ENCODE data around the gene HOXB2.
A peak's percentile ranks its signal among the peaks of the same experiment; 100 is the strongest.
"Not testable (repeated sequence)": the region's sequence is repeated elsewhere in the genome, so short reads cannot be mapped to it uniquely, and the experiment has no call there.

The HOXB2 gene

GRCh38 chr17:48540213-48540612 is 4.7 kb downstream of the HOXB2 start:
- Histone ChIP-seq H3K9me2 (replicated peaks; ENCODE audit: low read depth, low read length) (no peaks in the 10 kb centered on the region), H3K27me3 (ENCODE audit: insufficient read depth, low read length, poor library complexity, severe bottlenecking) (peaks cover 26% of the 10 kb centered on the region), H3K9me3 (ENCODE audit: insufficient read depth, low read depth, low read length) (no peaks in the 10 kb centered on the region)

GRCh38 chr17:48539177-48539576 is 5.7 kb downstream of the HOXB2 start:
- Histone ChIP-seq H3K4me3 (ENCODE audit: low read length, poor library complexity, severe bottlenecking) (no peak overlapping the region), H3K27me3 (ENCODE audit: insufficient read depth, low read length, poor library complexity, severe bottlenecking) (peaks cover 22% of the 10 kb centered on the region), H4K20me1 (ENCODE audit: insufficient read depth, low read length, poor library complexity, severe bottlenecking) (peaks cover 4% of the 10 kb centered on the region), H3K9me3 (ENCODE audit: insufficient read depth, low read depth, low read length) (no peaks in the 10 kb centered on the region), H3K4me2 (ENCODE audit: low read depth, low read length, poor library complexity, severe bottlenecking) (no peak overlapping the region), H3K9ac (ENCODE audit: low read depth, low read length, poor library complexity, severe bottlenecking) (peak overlapping the region; percentile 2), H2AFZ (ENCODE audit: low read length) (no peak overlapping the region), H3K36me3 (ENCODE audit: insufficient read depth, low read length) (no peaks in the 10 kb centered on the region), H3F3A (ENCODE audit: low read depth) (0 out of 2 replicates have a peak, but pooled peaks cover 5% of the 10 kb centered on the region), H3K9me2 (replicated peaks; ENCODE audit: low read depth, low read length) (no peaks in the 10 kb centered on the region), H3K4me1 (ENCODE audit: insufficient read depth, low read length, poor library complexity, severe bottlenecking) (peaks cover 19% of the 10 kb centered on the region), H3K79me2 (ENCODE audit: insufficient read depth, low read length) (peaks cover 56% of the 10 kb centered on the region)
- no peak for TF ChIP-seq EZH2phosphoT487 (IDR thresholded peaks at IDR 0.05; ENCODE audit: borderline replicate concordance)
- TF ChIP-seq, protein P1, sequence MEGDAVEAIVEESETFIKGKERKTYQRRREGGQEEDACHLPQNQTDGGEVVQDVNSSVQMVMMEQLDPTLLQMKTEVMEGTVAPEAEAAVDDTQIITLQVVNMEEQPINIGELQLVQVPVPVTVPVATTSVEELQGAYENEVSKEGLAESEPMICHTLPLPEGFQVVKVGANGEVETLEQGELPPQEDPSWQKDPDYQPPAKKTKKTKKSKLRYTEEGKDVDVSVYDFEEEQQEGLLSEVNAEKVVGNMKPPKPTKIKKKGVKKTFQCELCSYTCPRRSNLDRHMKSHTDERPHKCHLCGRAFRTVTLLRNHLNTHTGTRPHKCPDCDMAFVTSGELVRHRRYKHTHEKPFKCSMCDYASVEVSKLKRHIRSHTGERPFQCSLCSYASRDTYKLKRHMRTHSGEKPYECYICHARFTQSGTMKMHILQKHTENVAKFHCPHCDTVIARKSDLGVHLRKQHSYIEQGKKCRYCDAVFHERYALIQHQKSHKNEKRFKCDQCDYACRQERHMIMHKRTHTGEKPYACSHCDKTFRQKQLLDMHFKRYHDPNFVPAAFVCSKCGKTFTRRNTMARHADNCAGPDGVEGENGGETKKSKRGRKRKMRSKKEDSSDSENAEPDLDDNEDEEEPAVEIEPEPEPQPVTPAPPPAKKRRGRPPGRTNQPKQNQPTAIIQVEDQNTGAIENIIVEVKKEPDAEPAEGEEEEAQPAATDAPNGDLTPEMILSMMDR (conservative IDR thresholded peaks at IDR 0.05; ENCODE audit: low read length), result no peak

More at GRCh38 chr17:48540213-48540612, 4.7 kb downstream of the HOXB2 start:
- peaks cover 25% of the 10 kb centered on the region for H3K4me1 ChIP-seq (ENCODE audit: insufficient read depth, low read length, poor library complexity, severe bottlenecking)
- no peaks in the 10 kb centered on the region for H3K36me3 ChIP-seq (ENCODE audit: insufficient read depth, low read length)
- TF ChIP-seq EZH2phosphoT487 (IDR thresholded peaks at IDR 0.05; ENCODE audit: borderline replicate concordance), result no peak
- TF ChIP-seq, protein P1 (conservative IDR thresholded peaks at IDR 0.05; ENCODE audit: low read length), result no peak
- peak overlapping the region; percentile 98 for H3K9ac ChIP-seq (ENCODE audit: low read depth, low read length, poor library complexity, severe bottlenecking)
- peak overlapping the region; percentile 95 for H3K4me3 ChIP-seq (ENCODE audit: low read length, poor library complexity, severe bottlenecking)
- peaks cover 4% of the 10 kb centered on the region for H4K20me1 ChIP-seq (ENCODE audit: insufficient read depth, low read length, poor library complexity, severe bottlenecking)
- peaks cover 66% of the 10 kb centered on the region for H3K79me2 ChIP-seq (ENCODE audit: insufficient read depth, low read length)
- H3K4me2 ChIP-seq (ENCODE audit: low read depth, low read length, poor library complexity, severe bottlenecking), result peak overlapping the region; percentile 96
- 0 out of 2 replicates have a peak, but pooled peaks cover 5% of the 10 kb centered on the region for H3F3A ChIP-seq (ENCODE audit: low read depth)
- no peak overlapping the region for H2AFZ ChIP-seq (ENCODE audit: low read length)

DNA sequence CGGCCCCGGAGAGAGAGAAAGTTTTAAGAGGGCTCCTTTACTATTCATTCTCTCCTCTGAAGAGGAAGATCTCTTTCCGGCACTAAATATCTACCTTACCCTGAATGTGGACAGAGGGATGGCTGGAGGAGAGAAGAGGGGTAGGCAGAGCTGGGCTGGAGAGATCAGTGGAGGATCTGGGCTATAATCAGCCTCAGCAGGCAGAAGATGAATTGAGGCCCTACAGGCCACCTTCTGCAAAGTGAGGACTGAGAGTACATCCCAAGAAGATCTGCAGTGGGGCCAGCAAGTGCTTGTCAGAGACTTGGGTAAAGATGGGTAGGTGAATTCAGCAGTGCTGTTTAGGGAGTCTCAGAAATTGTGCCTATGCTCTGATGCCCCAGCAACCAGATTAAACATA is 7.6 kb downstream of the HOXB2 start:
- Histone ChIP-seq H2AFZ (ENCODE audit: low read length) (no peak overlapping the region), H3K27me3 (ENCODE audit: insufficient read depth, low read length, poor library complexity, severe bottlenecking) (peaks cover 6% of the 10 kb centered on the region), H4K20me1 (ENCODE audit: insufficient read depth, low read length, poor library complexity, severe bottlenecking) (no peaks in the 10 kb centered on the region), H3K36me3 (ENCODE audit: insufficient read depth, low read length) (no peaks in the 10 kb centered on the region), H3K4me2 (ENCODE audit: low read depth, low read length, poor library complexity, severe bottlenecking) (no peak overlapping the region), H3K79me2 (ENCODE audit: insufficient read depth, low read length) (peaks cover 37% of the 10 kb centered on the region), H3K9ac (ENCODE audit: low read depth, low read length, poor library complexity, severe bottlenecking) (no peak overlapping the region), H3K4me3 (ENCODE audit: low read length, poor library complexity, severe bottlenecking) (no peak overlapping the region), H3K4me1 (ENCODE audit: insufficient read depth, low read length, poor library complexity, severe bottlenecking) (peaks cover 23% of the 10 kb centered on the region), H3K9me2 (replicated peaks; ENCODE audit: low read depth, low read length) (no peaks in the 10 kb centered on the region), H3F3A (ENCODE audit: low read depth) (0 out of 2 replicates have a peak, but pooled peaks cover 5% of the 10 kb centered on the region), H3K9me3 (ENCODE audit: insufficient read depth, low read depth, low read length) (no peaks in the 10 kb centered on the region)
- TF ChIP-seq, protein P1 (conservative IDR thresholded peaks at IDR 0.05; ENCODE audit: low read length), result no peak
- TF ChIP-seq EZH2phosphoT487 (IDR thresholded peaks at IDR 0.05; ENCODE audit: borderline replicate concordance), result no peak

- peaks cover 24% of the 10 kb centered on the region for H3K79me2 ChIP-seq (ENCODE audit: insufficient read depth, low read length)
- not testable (repeated sequence) for H3K27me3 ChIP-seq (ENCODE audit: insufficient read depth, low read length, poor library complexity, severe bottlenecking); H3K9ac ChIP-seq (ENCODE audit: low read depth, low read length, poor library complexity, severe bottlenecking)
Observed at GRCh38 chr17:48535793-48536559, 8.9 kb downstream of the HOXB2 start.

More at GRCh38 chr17:48535793-48536559, 8.9 kb downstream of the HOXB2 start:
- not testable (repeated sequence) for H3F3A ChIP-seq (ENCODE audit: low read depth); H3K36me3 ChIP-seq (ENCODE audit: insufficient read depth, low read length); H3K4me2 ChIP-seq (ENCODE audit: low read depth, low read length, poor library complexity, severe bottlenecking); H3K9me3 ChIP-seq (ENCODE audit: insufficient read depth, low read depth, low read length); H3K4me3 ChIP-seq (ENCODE audit: low read length, poor library complexity, severe bottlenecking); H4K20me1 ChIP-seq (ENCODE audit: insufficient read depth, low read length, poor library complexity, severe bottlenecking); H3K9me2 ChIP-seq (replicated peaks; ENCODE audit: low read depth, low read length); H2AFZ ChIP-seq (ENCODE audit: low read length)
- peaks cover 22% of the 10 kb centered on the region for H3K4me1 ChIP-seq (ENCODE audit: insufficient read depth, low read length, poor library complexity, severe bottlenecking)
